NCI-H446 (cell line): ENCODE data around the gene NRCAM.
"Not testable (repeated sequence)": the region's sequence is repeated elsewhere in the genome, so short reads cannot be mapped to it uniquely, and the experiment has no call there.

Experiments
- DNase-seq, 2 experiments: peaks; one replicate each; lab custom pipeline; 2025; lab: John Stamatoyannopoulos, UW

NRCAM gene

GRCh38 chr7:108455998-108456677 is at the start of gene NRCAM:
NRCAM (minus strand) TSS chr7:108456436; CDS start chr7:108240064, 216,372 bp downstream.
- DNase-seq, result peak in 1 of 2 experiments; percentile 70

GRCh38 chr7:108504576-108504975 is 48.3 kb upstream of the NRCAM start:
- DNase-seq, result not testable (repeated sequence)

- peak in 1 of 2 experiments; percentile 54 for DNase-seq
These were observed 47.1 kb upstream of the NRCAM start for GRCh38 chr7:108503112-108504026.

- no peak for DNase-seq
These were observed 43.3 kb upstream of the NRCAM start for GRCh38 chr7:108499566-108499965.

- DNase-seq, result no peak
These were observed 42.2 kb upstream of the NRCAM start for GRCh38 chr7:108498481-108498880.

GRCh38 chr7:108497082-108497725 is 41.0 kb upstream of the NRCAM start:
- peak; percentile 42 to 50 for DNase-seq

GRCh38 chr7:108492742-108493141 is 36.5 kb upstream of the NRCAM start:
- no peak for DNase-seq

- DNase-seq, result no peak
These were observed 32.7 kb upstream of the NRCAM start for GRCh38 chr7:108488768-108489538.

GRCh38 chr7:108487646-108488045 is 31.4 kb upstream of the NRCAM start:
- no peak for DNase-seq

GRCh38 chr7:108486291-108486966 is 30.2 kb upstream of the NRCAM start:
- DNase-seq, result no peak

GRCh38 chr7:108484137-108484536 is 27.9 kb upstream of the NRCAM start:
- DNase-seq, result no peak

GRCh38 chr7:108480311-108480710 is 24.1 kb upstream of the NRCAM start:
- DNase-seq, result no peak

- DNase-seq, result no peak
These were observed 23.5 kb upstream of the NRCAM start for GRCh38 chr7:108479751-108480150.

GRCh38 chr7:108479118-108479517 is 22.9 kb upstream of the NRCAM start:
- DNase-seq, result no peak

GRCh38 chr7:108468246-108468645 is 12.0 kb upstream of the NRCAM start:
- DNase-seq, result no peak

- no peak for DNase-seq
These were observed 11.2 kb upstream of the NRCAM start for GRCh38 chr7:108467391-108467790.

GRCh38 chr7:108466322-108466721 is 10.1 kb upstream of the NRCAM start:
- not testable (repeated sequence) for DNase-seq

GRCh38 chr7:108464743-108465142 is 8.5 kb upstream of the NRCAM start:
- no peak for DNase-seq

- DNase-seq, result no peak
These were observed 7.4 kb upstream of the NRCAM start for GRCh38 chr7:108463613-108464012.

GRCh38 chr7:108461840-108462239 is 5.6 kb upstream of the NRCAM start:
- peak in 1 of 2 experiments; percentile 77 for DNase-seq

- DNase-seq, result no peak
These were observed 4.7 kb upstream of the NRCAM start for GRCh38 chr7:108460964-108461363.
